Islet of Langerhans (tissue), 1 donor: ENCODE data around the gene PHB1.
"Not testable (repeated sequence)": the region's sequence is repeated elsewhere in the genome, so short reads cannot be mapped to it uniquely, and the experiment has no call there.

Experiments
- FAIRE-seq: peaks from one replicate; lab custom pipeline; 2011; peaks lifted over from hg19 to GRCh38; lab: Jason Lieb, UNC

The PHB1 gene

GRCh38 chr17:49404906-49405305 lies 9.8 kb downstream of the PHB1 start:
- no peak for FAIRE-seq

DNA sequence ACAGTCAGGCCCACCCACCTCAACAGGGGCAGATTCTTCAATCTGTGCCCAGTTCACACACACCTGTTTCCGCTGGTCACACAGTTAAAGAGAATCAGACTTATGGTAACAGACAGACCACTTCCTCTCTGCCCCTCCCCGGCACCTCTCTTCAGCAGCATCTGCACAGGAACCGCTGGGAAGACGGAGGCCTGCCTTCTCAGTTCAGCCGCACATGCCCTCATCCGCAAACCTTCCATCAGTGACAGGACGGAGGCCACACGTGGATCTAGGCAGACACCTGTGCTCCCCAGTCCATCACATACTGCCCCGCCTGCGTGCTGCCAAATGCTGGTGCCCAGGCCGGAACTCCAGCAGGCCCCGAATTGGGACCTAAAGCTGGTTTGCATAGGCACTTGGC lies 10.3 kb downstream of the PHB1 start:
- no peak for FAIRE-seq

- no peak for FAIRE-seq
Measured at GRCh38 chr17:49403514-49404289, 11.0 kb downstream of the PHB1 start.

GRCh38 chr17:49402706-49403105 lies 12.0 kb downstream of the PHB1 start:
- no peak for FAIRE-seq

- FAIRE-seq: no peak
Measured at GRCh38 chr17:49401971-49402611, 12.6 kb downstream of the PHB1 start.

DNA sequence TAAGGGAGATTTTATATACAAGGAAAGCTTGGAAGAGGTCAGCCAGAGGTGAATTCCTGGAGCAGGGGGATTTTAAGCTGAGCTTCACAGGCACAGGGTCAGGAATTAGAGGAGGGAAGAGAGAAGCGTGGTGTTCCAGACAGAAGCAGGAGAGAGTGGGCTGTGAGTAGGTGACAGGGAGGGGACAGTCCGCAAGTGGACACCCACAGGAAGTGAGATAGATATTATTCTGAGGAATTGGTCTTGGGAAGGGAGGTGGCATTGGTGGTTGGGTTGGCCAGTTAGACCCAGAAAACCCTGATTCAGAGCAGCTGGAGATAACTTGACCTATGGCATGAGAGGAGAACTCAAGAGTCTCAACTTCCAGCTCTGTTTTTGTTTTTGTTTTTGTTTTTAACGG lies 14.7 kb downstream of the PHB1 start:
- no peak for FAIRE-seq

GRCh38 chr17:49397586-49397985 lies 17.1 kb downstream of the PHB1 start:
- FAIRE-seq: no peak

DNA sequence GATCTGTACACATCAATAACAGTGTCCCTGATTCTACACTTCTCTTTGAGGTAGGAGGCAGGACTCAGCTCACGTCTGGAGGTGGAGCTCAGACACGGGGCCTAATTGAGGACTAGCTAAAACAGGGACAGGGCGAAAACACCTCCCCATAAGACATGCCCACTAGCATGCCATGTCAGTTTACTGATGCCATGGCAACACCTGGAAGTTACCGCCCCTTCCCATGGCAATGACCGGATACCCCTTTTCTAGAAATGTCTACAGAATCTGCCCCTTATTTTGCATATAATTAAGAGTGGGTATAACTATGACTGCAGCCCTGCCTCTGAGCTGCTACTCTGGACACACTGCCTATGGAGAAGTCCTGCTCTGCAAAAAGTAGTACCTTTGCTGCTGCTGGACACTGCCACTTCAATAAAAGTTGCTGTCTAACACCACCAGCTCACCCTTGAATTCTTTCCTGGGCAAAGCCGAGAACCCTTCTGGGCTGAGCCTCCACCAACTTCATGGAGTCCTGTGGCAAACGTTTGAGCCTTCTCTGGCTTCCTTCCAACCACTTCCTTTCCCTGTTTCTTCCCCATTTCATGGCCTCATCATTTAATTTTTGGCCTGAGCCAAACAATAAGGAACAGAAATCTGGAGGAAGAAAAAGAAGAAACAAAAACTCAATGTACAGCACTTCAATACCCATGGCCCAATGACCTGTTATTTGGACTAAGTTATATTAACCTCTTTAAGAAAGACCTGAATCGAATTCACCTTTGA lies 21.0 kb downstream of the PHB1 start:
- FAIRE-seq: no peak

DNA sequence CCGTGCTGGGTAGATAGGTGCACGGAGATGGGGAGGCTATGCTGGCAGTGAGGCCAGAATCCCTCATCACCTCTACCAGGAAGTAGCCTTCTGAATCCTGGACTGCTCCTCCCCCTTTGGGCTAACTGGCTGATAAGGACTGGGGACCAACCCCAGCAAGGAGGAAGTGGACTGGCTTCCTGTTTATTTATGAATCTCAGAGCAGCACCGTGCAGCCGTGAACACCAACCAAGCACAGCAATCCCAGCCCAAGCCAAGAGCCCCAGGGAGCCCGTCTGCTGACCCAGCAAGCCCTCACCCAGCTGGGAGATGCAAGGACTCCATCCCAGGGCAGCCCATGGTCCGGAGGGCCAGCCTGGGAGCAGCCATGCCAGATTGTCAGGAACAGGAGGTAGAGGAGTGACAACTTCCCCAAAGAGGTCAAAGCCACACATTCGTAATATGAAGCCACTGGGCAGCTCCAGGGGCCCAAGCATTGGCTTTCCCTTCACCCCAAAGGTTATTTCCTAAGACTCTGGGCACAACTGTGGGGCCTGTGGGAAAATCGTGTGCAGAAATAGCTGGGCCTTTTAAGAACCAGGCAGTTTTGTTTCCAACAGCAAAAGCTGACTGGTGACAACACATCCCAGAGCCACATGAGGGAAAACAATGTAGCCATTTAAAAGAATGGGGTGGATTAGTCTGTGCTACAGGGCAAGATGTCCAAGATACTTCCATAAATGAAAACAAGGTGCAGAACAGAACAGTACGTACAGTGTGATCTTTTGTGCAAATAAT lies 23.9 kb downstream of the PHB1 start:
- no peak for FAIRE-seq

DNA sequence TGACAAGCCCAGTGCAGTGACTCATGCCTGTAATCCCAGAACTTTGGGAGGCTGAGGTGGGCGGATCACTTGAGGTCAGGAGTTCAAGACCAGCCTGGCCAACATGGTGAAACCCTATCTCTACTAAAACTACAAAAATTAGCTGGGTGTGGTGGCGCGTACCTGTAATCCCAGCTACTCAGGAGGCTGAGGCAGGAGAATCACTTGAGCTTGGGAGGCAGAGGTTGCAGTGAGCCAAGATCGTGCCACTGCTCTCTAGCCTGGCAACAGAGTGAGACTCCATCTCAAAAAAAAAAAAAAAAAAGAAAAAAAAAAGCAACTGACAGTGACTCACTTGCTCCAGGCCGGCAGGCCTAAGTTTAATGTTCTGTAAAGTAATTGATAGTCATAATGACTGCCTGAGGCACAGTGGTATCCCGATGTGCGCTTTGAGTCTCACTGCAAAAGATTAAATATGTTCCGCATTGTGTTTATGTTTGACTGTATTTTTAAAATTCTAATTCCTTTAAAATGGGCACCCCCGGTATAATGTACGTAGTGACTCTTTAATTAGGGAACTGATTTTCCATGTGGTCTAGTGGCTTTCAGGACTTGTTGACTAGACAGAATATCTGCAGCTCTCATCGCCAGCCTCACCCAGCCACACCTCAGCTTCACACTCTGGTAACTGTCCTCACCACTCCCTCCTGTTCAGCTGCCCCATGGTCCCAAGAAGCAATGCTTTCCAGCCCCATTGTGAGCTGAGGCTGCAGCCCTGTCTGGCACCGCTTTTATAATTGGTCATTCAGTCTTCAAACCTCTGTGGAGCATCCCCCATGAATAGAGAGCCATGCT lies 25.0 kb downstream of the PHB1 start:
- FAIRE-seq: not testable (repeated sequence)

DNA sequence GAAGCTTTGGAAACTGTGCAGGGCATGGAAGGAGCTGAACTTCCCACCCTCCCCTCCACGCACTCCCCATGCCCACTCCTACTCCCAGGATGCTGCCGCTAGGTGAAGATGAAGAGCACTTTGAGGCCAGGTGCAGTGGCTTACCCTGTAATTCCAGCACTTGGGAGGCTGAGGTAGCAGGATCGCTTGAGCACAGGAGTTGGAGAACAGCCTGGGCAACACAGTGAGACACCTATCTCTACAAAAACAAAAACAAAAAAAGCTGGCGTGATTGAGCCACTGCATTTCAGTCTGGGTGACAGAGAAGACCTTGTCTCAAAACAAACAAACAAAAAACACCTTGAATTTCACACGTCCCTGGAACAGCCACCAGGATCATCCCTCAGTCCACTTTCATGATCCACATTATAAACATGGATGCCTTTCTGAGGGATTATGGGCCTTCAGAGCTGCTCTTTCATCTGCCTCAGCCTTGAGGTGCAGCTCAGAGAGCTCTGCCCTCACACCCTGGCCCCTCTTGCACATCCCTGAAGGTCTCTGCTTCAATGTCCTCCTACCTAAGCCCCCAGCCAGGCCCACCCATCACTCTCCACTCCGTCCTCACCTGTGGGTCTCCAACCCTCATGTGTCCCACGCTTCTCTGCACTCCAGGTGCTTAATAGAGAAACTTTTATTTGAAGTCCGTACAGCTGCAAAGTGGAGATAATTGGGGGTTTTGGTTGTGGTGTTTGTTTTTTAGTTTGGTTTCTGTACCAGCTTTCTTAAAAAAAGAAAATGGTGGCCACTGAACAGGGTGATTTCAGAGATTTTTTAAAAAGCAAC lies 25.8 kb downstream of the PHB1 start:
- FAIRE-seq: no peak

DNA sequence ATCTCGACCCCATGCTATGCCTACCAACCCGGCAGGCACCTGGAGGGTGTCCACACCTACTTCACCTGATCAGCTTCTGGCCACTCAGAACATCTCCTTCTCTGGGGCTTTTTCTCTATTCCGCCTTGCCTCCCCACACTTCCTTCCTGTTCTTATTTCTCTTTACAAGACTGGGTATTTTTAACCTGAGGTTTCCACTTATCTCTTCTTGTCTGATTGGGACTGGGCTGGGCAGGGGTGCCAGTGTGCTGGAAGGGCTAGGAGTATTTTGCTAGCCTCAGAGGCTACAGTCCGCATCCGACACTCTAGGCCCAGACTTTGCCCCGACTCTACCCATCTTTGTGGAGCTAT lies 26.4 kb downstream of the PHB1 start:
- FAIRE-seq: no peak

- FAIRE-seq: no peak
Measured at GRCh38 chr17:49387498-49388289, 27.0 kb downstream of the PHB1 start.

DNA sequence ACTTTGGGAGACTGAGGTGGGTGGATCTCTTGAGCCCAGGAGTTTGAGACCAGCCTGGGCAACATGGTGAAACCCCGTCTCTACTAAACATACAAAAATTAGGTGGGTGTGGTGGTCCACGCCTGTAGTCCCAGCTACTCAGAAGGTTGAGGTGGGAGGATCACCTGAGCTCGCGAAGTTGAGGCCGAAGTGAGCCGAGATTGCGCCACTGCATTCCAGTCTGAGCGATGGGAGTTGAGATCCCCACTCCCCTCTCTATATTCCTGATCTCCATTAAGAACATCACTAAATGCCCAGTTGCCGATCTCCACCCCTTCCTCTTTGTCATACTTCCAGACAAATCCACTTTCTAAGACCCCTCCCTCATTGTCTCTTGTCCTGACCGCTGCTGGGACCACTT lies 28.3 kb downstream of the PHB1 start:
- FAIRE-seq: no peak

DNA sequence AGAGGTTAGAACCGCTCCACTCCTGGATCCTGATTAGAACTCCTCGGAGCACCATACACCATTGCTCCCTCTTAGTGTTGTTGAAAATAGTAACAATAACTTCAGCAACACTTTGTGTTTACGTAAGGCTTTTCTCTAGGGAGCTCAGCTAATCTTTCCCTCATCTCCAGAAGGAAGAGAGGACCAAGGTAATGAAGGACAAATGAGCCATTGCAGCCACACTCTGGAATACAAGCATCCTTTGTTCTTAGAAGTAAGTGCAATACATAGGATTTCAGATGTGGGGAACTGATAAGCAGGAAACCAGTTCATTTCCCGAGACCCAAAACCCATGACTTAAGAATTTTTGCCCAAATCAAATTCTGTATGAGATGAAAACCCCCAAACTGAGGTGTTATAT lies 29.7 kb downstream of the PHB1 start:
- FAIRE-seq: no peak

DNA sequence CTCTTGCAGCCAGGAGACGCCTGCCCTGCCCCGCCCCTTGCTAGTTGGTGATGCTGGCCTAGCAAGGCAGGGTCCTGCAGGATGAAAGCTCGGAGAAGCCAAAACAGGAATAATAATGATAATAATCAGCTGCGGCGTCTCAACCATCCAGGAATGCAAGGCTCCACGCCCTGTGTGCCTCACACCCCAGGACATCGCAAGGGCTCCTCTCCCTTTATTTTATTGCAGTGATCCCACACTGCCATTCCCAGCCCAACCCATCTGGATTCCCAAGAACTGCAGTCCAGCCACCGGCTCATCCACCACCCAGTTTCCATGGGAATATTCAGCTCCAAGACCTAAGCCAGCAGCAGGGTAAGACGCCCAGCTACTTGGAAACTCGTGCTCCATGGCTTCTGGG lies 31.6 kb downstream of the PHB1 start:
- no peak for FAIRE-seq

DNA sequence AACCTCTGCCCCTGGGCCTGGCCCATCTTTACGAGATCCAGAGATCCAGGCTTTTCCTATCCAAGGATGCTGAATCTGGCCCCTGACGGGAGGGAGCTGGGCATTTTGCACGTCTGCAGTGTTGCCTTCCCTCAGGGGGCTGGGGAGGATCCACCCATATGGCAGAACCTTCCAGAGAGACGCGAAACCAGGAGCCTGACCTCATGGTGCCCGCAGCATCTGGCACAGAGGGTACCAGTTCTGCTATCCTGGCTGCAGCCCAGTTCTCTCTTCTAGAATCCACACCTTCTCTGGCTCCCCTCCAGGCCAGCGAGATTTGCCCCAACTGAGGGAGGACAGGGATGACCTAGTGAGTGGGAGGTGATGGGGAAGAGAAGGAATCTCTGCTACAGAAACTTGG lies 32.1 kb downstream of the PHB1 start:
- FAIRE-seq: no peak

DNA sequence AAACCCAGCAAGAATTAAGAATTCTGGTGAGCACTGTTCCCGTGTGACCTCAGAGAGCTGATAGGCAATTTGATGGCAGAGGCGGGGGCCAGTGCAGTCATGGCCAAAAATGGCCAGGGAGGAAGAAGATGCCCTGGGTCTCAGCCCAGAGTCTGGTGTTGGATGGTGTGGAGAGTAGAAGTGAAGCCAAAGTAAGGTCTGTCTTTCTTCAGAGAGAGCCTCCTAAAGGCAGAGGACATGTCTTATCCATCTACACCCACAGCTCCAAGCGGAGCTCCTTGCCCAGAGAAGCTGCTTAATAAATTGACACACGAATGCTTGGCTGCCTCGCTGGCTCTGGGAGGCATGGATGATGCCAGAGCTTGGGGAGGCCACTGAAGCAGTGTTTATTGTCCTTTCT lies 32.9 kb downstream of the PHB1 start:
- no peak for FAIRE-seq

- no peak for FAIRE-seq
Measured at GRCh38 chr17:49381033-49381432, 33.6 kb downstream of the PHB1 start.

GRCh38 chr17:49379926-49380325 lies 34.8 kb downstream of the PHB1 start:
- no peak for FAIRE-seq
